ENCODE results near the gene CDC42EP1. TPM values are rescaled to one million over a fixed set of nuclear protein-coding genes. Genes with fewer than 3 reads are reported as not detected.

Gene CDC42EP1
- total and polyA plus RNA-seq, 7 donors: 14.6 to 64.1 (median 24.6) TPM

GRCh38 chr22:37616201-37617083 lies 56.2 kb downstream of the CDC42EP1 start:
- WGBS, 2 donors: 93% methylated on average over 27 of the region's 27 CpGs
- Histone ChIP-seq H3K27me3 (no peaks in the 10 kb centered on the region), H3K27ac (no peak overlapping the region), H3K36me3 (peaks cover 6 to 68% (median 19%) of the 10 kb centered on the region in 4 donors), H3K4me1 (peaks cover 0 to 22% (median 16%) of the 10 kb centered on the region in 4 donors), H3K4me3 (no peak overlapping the region), H3K9me3 (no peaks in the 10 kb centered on the region)
- intact Hi-C loops (cut with DNase I): no loop called here
- TF ChIP-seq POLR2AphosphoS5 (IDR thresholded peaks at IDR 0.05): no peak
- TF ChIP-seq POLR2A (IDR thresholded peaks at IDR 0.05): no peak
- DNase-seq: no peak

DNA sequence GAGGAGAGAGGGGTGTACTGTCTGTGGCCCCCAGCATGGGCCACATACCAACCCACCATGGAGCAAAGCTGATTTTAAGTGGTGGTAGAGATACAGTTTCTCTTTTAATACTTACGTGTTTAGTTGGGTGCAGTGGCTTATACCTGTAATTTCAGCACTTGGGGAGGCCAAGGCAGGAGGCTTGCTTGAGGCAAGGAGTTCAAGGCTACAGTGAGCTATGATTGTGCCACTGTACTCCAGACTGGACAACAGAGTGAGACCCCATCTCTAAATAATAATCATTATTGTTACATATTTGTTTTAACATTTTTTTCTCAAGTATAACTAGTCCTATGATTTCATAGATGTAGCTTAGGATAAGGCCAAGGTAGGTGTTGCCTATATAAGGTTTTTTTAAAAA lies 57.2 kb downstream of the CDC42EP1 start:
- no peaks in the 10 kb centered on the region for H3K27me3 ChIP-seq
- no peak overlapping the region for H3K27ac ChIP-seq
- no peak for TF ChIP-seq EP300 (IDR thresholded peaks at IDR 0.05)
- no peak for TF ChIP-seq CTCF (IDR thresholded peaks at IDR 0.05)
- TF ChIP-seq POLR2AphosphoS5 (IDR thresholded peaks at IDR 0.05): no peak
- TF ChIP-seq POLR2A (IDR thresholded peaks at IDR 0.05): no peak
- no peak overlapping the region for H3K4me3 ChIP-seq
- H3K4me1 ChIP-seq: peaks cover 0 to 19% (median 15%) of the 10 kb centered on the region in 4 donors
- intact Hi-C loops (cut with DNase I): no loop called here
- DNase-seq: no peak
- peaks cover 6 to 78% (median 22%) of the 10 kb centered on the region in 4 donors for H3K36me3 ChIP-seq
- 94% methylated on average over 1 of the region's 1 CpG for WGBS, 2 donors
- H3K9me3 ChIP-seq: no peaks in the 10 kb centered on the region

DNA sequence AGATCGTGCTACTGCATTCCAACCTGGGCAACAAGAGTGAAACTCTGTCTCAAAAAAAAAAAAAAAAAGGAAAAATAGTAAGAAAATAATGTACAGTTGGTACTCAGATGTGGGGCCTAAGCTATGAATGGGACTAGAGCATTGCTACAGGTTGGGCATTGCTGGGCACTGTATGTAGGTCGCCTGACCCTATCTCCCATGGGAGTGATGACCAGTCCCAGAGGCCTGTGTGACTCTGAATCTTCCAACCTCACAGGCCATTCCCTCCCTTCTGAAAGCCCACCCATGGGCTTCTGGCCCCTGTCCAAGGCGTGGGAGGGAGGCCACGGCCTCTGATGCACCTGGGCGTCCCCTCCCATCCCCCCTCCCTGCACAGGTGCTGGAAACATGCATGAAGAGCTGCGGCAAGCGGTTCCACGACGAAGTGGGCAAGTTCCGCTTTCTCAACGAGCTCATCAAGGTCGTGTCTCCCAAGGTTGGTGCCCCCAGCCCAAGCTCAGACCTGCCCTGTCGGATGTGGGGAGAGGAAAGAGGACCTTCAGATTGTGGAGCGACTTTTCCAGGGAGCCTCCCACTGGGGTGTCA lies 57.9 kb downstream of the CDC42EP1 start:
- DNase-seq: peak; percentile 67
- Histone ChIP-seq H3K4me3 (no peak overlapping the region), H3K36me3 (peaks cover 6 to 85% (median 22%) of the 10 kb centered on the region in 4 donors), H3K27ac (no peak overlapping the region), H3K27me3 (no peaks in the 10 kb centered on the region), H3K9me3 (no peaks in the 10 kb centered on the region), H3K4me1 (peaks cover 0 to 14% (median 11%) of the 10 kb centered on the region in 4 donors)
- intact Hi-C loops (cut with DNase I): no loop called here
- TF ChIP-seq POLR2A (IDR thresholded peaks at IDR 0.05) (no peak), CTCF (IDR thresholded peaks at IDR 0.05) (no peak)
- WGBS, 2 donors: 88% methylated on average over 14 of the region's 14 CpGs

DNA sequence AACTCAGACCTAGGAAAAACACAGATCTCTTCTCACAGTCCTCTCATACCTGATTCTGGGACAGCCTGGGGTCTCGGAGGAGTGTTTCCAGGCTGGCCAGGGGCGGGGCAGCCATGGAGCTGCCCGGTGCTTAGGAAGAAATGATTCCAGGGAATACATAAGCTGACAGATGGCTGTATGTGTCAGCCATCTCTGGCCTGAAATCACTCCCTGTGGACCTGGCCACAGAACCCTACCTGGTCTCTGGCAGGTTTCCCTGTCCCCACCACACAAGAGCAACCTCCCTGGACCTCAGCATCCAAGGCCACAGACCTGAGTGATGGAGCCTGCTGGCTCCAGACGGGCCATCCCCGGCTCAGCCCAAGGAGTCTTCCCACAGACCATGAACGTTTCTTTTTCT lies 58.4 kb downstream of the CDC42EP1 start:
- Histone ChIP-seq H3K27ac (no peak overlapping the region), H3K4me1 (peaks cover 0 to 14% (median 10%) of the 10 kb centered on the region in 4 donors), H3K4me3 (no peak overlapping the region), H3K27me3 (no peaks in the 10 kb centered on the region), H3K36me3 (peaks cover 6 to 87% (median 22%) of the 10 kb centered on the region in 4 donors), H3K9me3 (no peaks in the 10 kb centered on the region)
- 88 to 92% methylated on average over 6 of the region's 6 CpGs for WGBS, 2 donors
- DNase-seq: no peak
- intact Hi-C loops (cut with DNase I): no loop called here
- TF ChIP-seq POLR2AphosphoS5 (IDR thresholded peaks at IDR 0.05): no peak
- no peak for TF ChIP-seq EP300 (IDR thresholded peaks at IDR 0.05)
- no peak for TF ChIP-seq POLR2A (IDR thresholded peaks at IDR 0.05)
- TF ChIP-seq CTCF (IDR thresholded peaks at IDR 0.05): no peak

Small RNA genes within 50 kb of the gene (small RNA-seq; reads per million reads assigned to genes)
- gene RF00017: 0 reads per million in 3 donors

Other genes with a start within 250 kb of the CDC42EP1 start
- under 1 TPM in 3 of 4 donors, not detected in 1; under 0.01 to 0.55 (median under 0.01) TPM for gene ELFN2, start 133.0 kb upstream of the CDC42EP1 start, total RNA-seq
- gene ELFN2, start 133.0 kb upstream of the CDC42EP1 start, polyA plus RNA-seq: under 1 TPM in 1 of 3 donors, not detected in 2; 0.31 TPM
- gene MFNG, start 74.1 kb upstream of the CDC42EP1 start, total RNA-seq: 10 to 100 TPM in 3 of 4 donors, 1 to 10 TPM in 1; 8.0 to 15.3 (median 11.4) TPM
- 10 to 100 TPM in 2 of 3 donors, 1 to 10 TPM in 1; 9.9 to 33.9 (median 10.8) TPM for gene MFNG, start 74.1 kb upstream of the CDC42EP1 start, polyA plus RNA-seq
- gene CARD10, start 41.1 kb upstream of the CDC42EP1 start, total RNA-seq: 1 to 10 TPM; 2.8 to 8.6 (median 3.5) TPM
- gene CARD10, start 41.1 kb upstream of the CDC42EP1 start, polyA plus RNA-seq: 10 to 100 TPM; 31.8 to 41.0 (median 37.7) TPM
- not detected for gene LGALS2, start 19.6 kb downstream of the CDC42EP1 start, total RNA-seq
- gene LGALS2, start 19.6 kb downstream of the CDC42EP1 start, polyA plus RNA-seq: 100 to 1,000 TPM in 2 of 3 donors, 10 to 100 TPM in 1; 61.9 to 155 (median 147) TPM
- 10 to 100 TPM; 26.4 to 59.8 (median 42.3) TPM for gene GGA1, start 48.4 kb downstream of the CDC42EP1 start, total RNA-seq
- gene GGA1, start 48.4 kb downstream of the CDC42EP1 start, polyA plus RNA-seq: 10 to 100 TPM; 25.2 to 77.4 (median 34.4) TPM
- gene SH3BP1, start 79.2 kb downstream of the CDC42EP1 start, total RNA-seq: 1 to 10 TPM; 1.4 to 6.9 (median 4.7) TPM
- 10 to 100 TPM; 35.4 to 71.2 (median 58.5) TPM for gene SH3BP1, start 79.2 kb downstream of the CDC42EP1 start, polyA plus RNA-seq
- 10 to 100 TPM in 2 of 4 donors, 1 to 10 TPM in 2; 7.5 to 12.8 (median 9.6) TPM for gene PDXP, start 98.2 kb downstream of the CDC42EP1 start, total RNA-seq
- 10 to 100 TPM; 30.2 to 51.1 (median 48.6) TPM for gene PDXP, start 98.2 kb downstream of the CDC42EP1 start, polyA plus RNA-seq
- gene LGALS1, start 115.2 kb downstream of the CDC42EP1 start, total RNA-seq: 1,000 to 10,000 TPM in 3 of 4 donors, 100 to 1,000 TPM in 1; 911 to 2,925 (median 2,030) TPM
- 100 to 1,000 TPM; 373 to 487 (median 439) TPM for gene LGALS1, start 115.2 kb downstream of the CDC42EP1 start, polyA plus RNA-seq
- 10 to 100 TPM; 10.7 to 28.2 (median 12.5) TPM for gene NOL12, start 125.9 kb downstream of the CDC42EP1 start, total RNA-seq
- 10 to 100 TPM; 33.1 to 41.4 (median 41.3) TPM for gene NOL12, start 125.9 kb downstream of the CDC42EP1 start, polyA plus RNA-seq
- gene TRIOBP, start 136.6 kb downstream of the CDC42EP1 start, total RNA-seq: 100 to 1,000 TPM in 3 of 4 donors, 10 to 100 TPM in 1; 82.8 to 140 (median 128) TPM
- 10 to 100 TPM; 51.7 to 61.5 (median 58.7) TPM for gene TRIOBP, start 136.6 kb downstream of the CDC42EP1 start, polyA plus RNA-seq
- 10 to 100 TPM in 1 of 4 donors, 1 to 10 TPM in 3; 5.1 to 14.1 (median 7.7) TPM for gene GCAT, start 247.5 kb downstream of the CDC42EP1 start, total RNA-seq
- 10 to 100 TPM in 2 of 3 donors, 1 to 10 TPM in 1; 6.0 to 12.3 (median 10.2) TPM for gene GCAT, start 247.5 kb downstream of the CDC42EP1 start, polyA plus RNA-seq